HG03439 (cell line): ENCODE data around the gene RFX1.
"Not testable (repeated sequence)": the region's sequence is repeated elsewhere in the genome, so short reads cannot be mapped to it uniquely, and the experiment has no call there.

Experiments used
- ATAC-seq: cut with Tn5 transposase; IDR thresholded peaks from one replicate; pipeline ENCODE4 v1.9.1; 2021; ENCODE audit warnings: mild to moderate bottlenecking, moderate library complexity; ENCODE audit not compliant: unreplicated experiment

Gene RFX1

DNA sequence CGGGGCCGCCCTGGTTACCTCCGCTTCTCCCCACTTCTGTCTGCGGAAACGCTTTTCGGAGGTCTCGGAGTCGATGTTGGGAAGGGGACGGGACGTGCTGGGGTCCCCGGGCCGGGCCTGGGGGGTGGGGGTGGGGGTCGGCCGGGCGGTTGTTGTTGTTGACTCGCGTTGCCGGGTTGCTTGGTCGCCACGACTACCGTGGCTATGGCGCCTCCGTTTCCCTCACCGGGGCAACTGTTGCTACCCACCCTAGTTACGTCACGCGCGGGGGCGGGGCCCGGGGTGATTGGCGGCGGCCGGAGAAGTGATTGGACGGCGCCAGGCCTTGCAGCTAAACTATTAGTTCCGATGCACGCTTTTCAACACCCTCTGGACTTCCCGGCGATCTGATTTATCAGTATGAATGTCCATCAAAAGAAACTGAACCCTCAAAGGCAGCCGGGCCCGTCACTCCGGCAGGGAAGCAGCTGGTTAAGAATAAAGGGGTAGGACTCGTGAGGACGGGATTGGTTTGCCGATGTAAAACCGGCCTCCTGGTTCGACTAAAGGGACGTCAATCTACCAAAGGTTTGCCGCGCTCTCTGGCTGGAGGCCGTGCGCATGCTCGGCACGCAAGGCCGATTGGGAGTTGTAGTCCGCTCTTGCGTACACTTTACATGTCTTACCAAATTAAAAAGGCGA lies at the start of gene RFX1:
Gene RFX1, minus strand, starts transcription at position 236 of the 681 bp plus-strand sequence. CDS start 12,477 bp downstream, outside the sequence.
- peak; percentile 82 for ATAC-seq

GRCh38 chr19:14055396-14055795 lies 49.3 kb upstream of the RFX1 start:
- no peak for ATAC-seq

GRCh38 chr19:14054721-14055120 lies 48.6 kb upstream of the RFX1 start:
- ATAC-seq = no peak

DNA sequence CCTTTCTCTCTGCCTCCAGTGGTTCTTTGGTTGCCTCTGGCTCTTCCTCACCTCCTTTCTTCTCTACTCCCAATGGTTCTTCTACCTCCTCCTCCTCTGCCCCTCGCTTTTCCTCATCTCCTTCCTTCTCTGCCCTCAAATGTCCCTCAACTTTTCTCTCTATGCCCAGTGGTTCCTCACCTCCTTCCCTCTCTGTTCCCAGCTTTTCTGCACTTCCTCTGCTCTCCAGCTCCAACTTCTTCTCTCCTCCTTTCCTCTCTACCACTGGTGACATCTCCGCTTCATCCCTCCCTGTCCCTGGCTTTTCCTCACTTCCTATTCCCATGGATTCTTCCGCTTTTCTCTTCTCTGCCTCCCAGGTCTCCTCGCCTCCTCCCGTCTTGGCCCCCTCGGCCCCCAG lies 48.0 kb upstream of the RFX1 start:
- ATAC-seq = no peak

DNA sequence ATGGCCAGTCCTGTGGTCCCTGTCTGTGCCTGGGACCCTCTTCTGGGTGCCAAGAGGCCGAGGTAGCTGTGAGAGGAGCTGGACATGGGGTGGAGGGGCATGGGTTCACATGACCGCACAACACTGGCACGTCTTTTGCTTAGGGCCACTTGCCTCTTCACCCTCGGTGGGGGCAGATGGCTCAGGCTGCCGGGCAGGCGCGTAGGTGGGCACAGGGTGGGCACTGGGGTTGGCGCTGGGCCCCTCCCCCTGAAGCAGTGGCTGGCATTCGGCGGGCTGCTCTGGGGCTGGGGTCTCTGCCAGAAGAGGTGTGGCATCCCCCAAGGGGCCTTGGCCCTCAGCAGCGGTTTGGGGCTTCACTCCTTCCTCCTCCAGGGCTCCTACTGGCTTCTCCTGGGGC lies 47.4 kb upstream of the RFX1 start:
- no peak for ATAC-seq

DNA sequence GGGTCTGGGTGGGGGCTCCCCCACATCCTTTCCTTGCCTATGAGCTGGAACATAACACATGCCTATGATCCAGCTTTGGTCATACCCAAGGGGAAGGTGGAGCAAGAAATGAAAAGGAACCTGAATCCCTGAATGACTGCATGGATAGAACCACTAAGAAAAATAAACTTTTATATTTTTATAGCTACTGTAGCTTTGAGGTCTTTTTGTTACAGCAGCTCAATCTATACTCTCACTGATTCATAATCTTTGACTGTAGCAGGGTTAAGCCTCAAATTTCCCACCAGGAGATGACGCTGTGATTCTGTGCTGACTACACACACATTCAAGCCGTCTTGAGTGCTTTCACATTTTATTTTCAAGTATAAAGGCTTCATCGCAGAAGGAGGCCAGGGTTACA lies 46.9 kb upstream of the RFX1 start:
- no peak for ATAC-seq

GRCh38 chr19:14052470-14052869 lies 46.4 kb upstream of the RFX1 start:
- ATAC-seq = no peak

DNA sequence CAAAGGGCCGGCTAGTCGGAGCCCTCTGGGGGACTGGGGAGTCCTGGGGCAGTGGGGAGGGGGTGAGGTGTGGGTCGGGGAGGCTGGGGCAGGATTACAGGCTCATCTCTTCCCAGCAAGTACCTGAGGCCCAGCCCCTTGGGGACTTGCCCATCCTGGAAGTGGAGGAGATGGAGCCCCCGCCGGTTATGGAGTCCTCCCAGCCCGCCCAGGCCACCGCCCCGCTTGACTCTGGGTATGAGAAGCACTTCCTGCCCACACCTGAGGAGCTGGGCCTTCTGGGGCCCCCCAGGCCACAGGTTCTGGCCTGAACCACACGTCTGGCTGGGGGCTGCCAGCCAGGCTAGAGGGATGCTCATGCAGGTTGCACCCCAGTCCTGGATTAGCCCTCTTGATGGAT lies 45.9 kb upstream of the RFX1 start:
- ATAC-seq = no peak

DNA sequence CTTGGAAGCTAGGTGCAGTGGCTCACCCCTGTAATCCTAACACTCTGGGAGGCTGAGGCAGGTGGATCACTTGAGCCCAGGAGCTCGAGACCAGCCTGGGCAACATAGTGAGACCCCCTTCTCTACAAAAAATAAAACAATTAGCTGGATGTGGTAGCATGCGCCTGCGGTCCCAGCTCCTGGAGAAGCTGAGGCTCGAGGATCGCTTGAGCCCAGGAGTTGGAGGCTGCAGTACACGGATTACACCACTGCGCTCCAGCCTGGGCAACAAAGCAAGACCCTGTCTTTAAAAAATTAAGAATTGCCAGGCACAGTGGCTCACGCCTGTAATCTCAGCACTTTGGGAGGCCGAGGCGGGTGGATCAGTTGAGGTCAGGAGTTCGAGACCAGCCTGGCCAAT lies 44.8 kb upstream of the RFX1 start:
- ATAC-seq = not testable (repeated sequence)

- ATAC-seq = no peak
Measured at GRCh38 chr19:14050512-14050911, 44.4 kb upstream of the RFX1 start.

DNA sequence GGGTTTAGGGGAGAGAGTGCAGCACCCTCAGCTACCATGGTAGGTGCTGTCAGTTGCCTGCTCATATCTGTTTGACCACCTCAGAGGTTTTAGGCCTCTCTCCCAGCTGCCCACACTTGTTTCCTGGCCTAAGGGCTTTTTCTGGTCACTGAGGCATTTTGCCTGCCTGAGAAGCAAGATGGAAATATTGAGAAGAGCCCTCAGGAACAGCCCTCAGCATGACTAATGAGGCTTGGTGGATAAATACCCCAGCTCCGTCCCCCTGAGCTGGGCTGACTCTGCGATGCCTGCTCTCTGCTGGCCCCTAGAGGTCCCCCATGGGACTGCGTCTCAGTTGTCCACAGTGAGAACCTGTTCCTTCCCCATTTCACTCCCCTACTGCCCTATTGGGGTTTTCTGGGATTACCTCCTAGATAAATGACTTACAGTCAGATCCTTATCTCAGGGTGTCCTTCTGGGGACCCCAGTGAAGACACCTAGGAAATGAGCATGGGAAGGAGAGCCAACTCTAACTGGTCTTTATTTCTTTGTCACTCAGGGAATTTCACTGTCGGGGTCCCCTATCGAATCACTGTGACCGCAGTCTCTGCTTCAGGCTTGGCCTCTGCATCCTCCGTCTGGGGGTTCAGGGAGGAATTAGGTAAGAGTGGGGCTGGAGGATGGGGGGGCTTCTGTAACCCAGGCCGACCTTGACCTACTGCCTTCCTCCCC lies 42.5 kb upstream of the RFX1 start:
- no peak for ATAC-seq

GRCh38 chr19:14047866-14048265 lies 41.7 kb upstream of the RFX1 start:
- not testable (repeated sequence) for ATAC-seq

DNA sequence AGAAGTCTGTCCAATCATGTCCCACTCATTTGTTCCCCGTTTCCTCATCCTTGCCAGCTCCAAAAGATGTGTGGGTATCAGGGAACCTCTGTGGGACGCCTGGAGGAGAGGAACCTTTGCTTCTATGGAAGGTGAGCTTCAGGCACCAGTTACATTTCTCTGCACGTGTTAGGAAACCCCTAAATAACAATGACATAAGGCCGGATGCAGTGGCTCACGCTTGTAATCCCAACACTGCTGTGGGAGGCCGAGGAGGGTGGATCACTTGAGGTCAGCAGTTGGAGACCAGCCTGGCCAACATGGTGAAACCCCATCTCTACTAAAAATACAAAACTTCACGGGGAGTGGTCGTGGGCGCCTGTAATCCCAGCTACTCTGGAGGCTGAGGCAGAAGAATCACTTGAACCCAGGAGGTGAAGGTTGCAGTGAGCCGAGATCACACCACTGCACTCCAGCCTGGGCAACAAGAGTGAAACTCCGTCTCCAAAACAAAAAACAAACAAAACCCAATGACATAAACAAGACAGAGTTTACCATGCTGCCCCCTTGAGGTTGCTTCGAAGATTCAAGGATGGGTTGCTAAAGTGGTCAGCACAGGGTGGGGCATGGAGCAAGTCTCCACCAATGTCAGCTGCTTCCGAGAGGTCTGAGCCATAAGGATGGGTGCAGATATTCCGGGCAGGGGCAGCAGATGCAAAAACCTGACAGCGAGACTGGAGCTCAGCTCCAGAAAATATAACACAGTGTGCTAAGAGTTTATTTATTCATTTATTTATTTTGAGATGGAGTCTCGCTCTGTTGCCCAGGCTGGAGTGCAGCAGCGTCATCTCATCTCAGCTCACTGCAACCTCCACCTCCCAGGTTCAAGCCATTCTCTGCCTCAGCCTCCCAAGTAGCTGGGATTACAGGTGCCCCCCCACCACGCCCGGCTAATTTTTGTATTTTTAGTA lies 36.8 kb upstream of the RFX1 start:
- ATAC-seq = not testable (repeated sequence)

- no peak for ATAC-seq
Measured at GRCh38 chr19:14039181-14039580, 33.1 kb upstream of the RFX1 start.

GRCh38 chr19:14035706-14036105 lies 29.6 kb upstream of the RFX1 start:
- ATAC-seq = no peak

- not testable (repeated sequence) for ATAC-seq
Measured at GRCh38 chr19:14035159-14035558, 29.0 kb upstream of the RFX1 start.

DNA sequence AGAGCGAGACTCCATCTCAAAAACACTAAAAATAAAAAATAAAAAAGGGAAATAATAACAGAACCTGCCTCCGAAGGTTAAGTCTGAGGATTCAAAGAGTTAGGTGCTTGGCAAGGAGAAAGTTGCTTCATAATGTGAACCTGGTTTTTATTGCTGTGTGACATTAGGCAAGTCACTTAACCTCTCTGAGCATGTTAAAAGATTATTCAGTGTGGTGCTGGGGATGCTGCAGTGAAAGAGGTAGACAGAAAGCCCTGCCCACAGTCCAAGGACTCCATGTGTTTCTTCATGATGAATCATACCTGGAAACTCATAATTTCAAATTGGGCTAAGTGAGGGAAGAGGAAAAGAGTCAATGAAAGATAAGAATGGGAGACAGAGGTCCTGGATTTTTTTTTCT lies 27.8 kb upstream of the RFX1 start:
- ATAC-seq = no peak

DNA sequence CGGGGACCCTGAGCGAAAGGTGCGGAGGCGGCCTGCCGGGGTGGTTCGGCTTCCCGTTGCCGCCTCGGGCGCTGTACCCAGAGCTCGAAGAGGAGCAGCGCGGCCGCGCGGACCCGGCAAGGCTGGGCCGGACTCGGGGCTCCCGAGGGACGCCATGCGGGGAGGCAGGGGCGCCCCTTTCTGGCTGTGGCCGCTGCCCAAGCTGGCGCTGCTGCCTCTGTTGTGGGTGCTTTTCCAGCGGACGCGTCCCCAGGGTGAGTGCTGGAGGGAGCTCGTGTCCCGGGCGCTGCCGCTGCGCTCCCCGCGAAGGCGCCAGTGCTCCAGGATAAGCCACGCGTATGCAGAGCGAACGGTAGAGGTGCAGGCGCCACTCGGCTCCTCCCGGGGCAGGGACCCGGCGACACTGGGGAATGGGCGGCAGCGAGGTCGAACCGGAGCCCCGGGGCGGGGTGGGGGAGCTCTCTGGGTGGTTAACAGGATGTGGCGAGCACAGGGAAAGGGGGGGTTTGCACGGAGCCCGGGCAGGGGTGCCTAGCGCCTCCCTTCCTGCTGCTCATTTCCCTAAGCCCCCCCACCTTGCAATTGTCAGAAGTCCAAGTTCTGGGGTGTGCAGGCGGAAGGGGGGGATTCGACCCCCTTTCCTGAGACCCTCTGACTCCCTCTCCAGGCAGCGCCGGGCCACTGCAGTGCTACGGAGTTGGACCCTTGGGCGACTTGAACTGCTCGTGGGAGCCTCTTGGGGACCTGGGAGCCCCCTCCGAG lies 25.8 kb upstream of the RFX1 start, which contains the start of gene IL27RA:
Gene IL27RA, plus strand, starts transcription at position 44 of the 762 bp plus-strand sequence. Its CDS starts 111 bp downstream, at position 155.
- ATAC-seq = peak; percentile 54

DNA sequence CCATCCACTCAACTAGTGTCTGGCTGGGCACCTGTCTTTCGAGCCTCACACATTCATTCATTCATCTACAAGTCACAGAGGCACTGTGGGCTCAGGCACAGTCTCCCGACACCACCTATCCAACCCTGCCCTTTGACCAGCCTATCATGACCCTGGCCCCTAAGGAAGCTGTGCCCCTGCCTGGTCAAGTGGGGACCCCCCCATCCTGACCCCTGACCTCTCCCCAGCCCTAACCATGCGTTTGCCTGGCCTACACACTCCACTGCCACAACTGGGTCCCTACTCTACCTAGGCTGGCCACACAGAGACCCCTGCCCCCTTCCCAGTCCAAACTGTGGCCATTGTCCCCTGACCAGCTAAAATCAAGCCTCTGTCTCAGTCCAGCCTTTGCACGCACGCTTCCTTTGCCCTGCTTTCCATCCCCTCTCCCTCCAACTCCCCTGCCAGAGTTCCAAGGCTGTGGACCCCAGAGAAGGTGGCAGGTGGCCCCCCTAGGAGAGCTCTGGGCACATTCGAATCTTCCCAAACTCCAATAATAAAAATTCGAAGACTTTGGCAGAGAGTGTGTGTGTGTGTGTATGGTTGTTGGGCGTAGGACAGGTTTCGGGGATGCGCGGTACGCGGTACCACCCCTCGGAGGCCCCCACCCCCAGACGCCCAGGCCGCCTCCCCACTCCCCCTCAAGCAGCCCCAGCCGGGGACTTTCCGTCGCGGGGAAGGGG lies 25.0 kb upstream of the RFX1 start:
- ATAC-seq = no peak

GRCh38 chr19:14028901-14029300 lies 22.8 kb upstream of the RFX1 start:
- no peak for ATAC-seq
